Omental fat pad (tissue), 4 donors: ENCODE data around the gene ANKRD65. TPM values are rescaled to one million over a fixed set of nuclear protein-coding genes. Genes with fewer than 3 reads are reported as not detected.
"Not testable (repeated sequence)": the region's sequence is repeated elsewhere in the genome, so short reads cannot be mapped to it uniquely, and the experiment has no call there.

Source experiments
- ATAC-seq: fragments of 150-250 bp; one replicate; pipeline ENCODE4 v1.9.1; 2016; ENCODE audit warnings: mild to moderate bottlenecking, moderate library complexity; ENCODE audit not compliant: low FRiP score
- DNase-seq: peaks from one replicate; pipeline ENCODE4 v3.0.0-alpha.2; 2019; ENCODE audit warnings: low spot score
- CTCF ChIP-seq, 3 donors: fragments of 450-650 bp; IDR thresholded peaks; one replicate each; pipeline ENCODE4 v1.5.1; 2016 to 2017; ENCODE audit warnings: antibody characterized with exemption in 3 of 3, mild to moderate bottlenecking in 3 of 3, moderate library complexity in 2 of 3
- total RNA-seq, 4 donors: library from RNA; depleted of rRNA; stranded (reverse); fragments of >200 nt; gene quantifications; one replicate each; pipeline ENCODE4 v1.1.0, GENCODE V29; 2016

The ANKRD65 gene
- total RNA-seq, 4 donors from 2014 or later, result 2.6 to 7.3 (median 3.8) TPM

DNA sequence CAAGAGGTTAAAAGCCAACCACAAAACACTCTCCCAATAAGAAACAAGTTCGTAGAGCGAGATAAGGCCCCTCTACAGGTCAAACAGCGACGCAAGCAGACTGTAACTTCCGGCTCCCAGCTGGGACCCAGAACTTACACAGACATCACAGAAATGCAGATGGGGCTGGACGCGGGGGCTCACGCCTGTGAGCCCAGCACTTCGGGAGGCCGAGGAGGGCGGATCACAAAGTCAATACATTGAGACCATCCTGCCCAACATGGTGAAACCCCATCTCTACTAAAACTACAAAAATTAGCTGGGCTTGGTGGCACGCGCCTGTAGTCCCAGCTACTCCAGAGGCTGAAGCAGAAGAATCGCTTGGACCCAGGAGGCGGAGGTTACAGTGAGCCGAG, 33.0 kb downstream of the ANKRD65 start:
- ATAC-seq, result no peak
- no peak for DNase-seq
- no peak for TF ChIP-seq CTCF (IDR thresholded peaks at IDR 0.05)

DNA sequence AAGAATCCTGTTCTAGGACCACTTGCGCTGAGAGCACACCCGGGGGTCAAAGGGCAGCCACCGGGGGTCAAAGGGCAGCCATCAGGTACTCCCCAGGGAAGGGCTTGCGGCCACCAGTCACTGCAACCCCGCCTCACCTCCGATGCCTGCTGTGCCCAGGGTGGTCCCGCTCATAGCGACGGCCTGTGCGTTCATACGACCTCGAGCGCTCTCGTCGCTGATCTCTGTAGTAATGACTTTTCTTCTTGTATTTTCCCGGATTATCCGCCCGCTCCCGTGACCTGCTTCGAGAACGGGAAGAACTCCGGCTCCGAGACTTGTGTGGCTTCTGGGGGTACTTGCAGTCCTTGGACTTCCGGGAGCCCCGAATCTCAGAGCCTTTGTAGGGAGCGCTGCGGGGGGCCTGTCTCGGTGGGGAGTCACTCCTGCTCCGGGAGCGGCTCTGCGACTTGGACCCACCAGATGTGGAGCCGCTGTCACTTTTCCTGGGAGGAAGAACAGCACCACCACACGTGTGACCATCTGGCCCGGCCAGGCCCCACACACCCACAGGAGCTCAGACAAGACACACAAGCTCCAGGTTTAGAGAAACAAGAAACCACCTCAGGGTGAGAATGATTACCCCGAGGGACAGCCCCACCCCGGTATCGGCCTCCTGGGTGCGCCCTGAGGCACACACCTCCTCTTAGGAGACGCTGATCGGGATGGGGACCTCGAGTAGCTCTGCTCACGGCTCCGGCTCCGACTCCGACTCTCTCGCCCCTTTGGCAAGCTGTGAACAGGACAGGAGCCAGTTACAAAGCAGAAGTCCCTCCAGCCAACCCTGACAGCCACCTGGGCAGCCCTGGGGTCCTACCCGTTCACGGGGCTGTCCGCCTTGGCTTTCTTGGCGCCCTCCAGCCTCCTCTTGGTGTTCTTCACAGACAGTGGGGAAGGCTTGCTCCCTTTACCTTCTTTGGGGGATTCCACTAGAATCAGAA, 33.7 kb downstream of the ANKRD65 start:
- no peak for TF ChIP-seq CTCF (IDR thresholded peaks at IDR 0.05)
- DNase-seq (no peak), ATAC-seq (no peak)

DNA sequence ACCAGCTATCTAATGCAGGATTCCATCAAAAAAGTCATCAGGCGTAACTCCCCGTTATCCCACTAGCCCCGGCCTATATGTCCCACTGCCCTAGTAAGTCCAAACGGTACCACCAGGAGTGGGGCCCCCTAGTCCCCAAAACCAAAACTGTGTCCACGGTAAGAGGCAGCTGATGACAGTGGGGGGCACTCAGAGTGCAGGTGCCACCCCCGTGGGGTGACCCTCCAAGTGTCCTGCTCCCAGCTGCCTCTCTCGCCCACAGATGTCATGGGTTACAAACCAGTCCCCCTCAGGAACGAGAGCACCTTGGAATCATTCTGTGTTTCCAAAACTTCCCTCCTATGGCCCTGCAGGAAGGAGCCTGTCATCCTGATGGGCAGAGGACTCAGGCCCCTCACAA, 35.1 kb downstream of the ANKRD65 start:
- no peak for TF ChIP-seq CTCF (IDR thresholded peaks at IDR 0.05)
- no peak for ATAC-seq
- no peak for DNase-seq

GRCh38 chr1:1385339-1385738, 35.7 kb downstream of the ANKRD65 start:
- DNase-seq, ATAC-seq: not testable (repeated sequence)

- TF ChIP-seq CTCF (IDR thresholded peaks at IDR 0.05), result no peak
- no peak for ATAC-seq
- DNase-seq, result no peak
These were observed 39.8 kb downstream of the ANKRD65 start for GRCh38 chr1:1381294-1381693.

GRCh38 chr1:1380860-1381259, 40.2 kb downstream of the ANKRD65 start:
- no peak for TF ChIP-seq CTCF (IDR thresholded peaks at IDR 0.05)
- DNase-seq (no peak), ATAC-seq (no peak)

DNA sequence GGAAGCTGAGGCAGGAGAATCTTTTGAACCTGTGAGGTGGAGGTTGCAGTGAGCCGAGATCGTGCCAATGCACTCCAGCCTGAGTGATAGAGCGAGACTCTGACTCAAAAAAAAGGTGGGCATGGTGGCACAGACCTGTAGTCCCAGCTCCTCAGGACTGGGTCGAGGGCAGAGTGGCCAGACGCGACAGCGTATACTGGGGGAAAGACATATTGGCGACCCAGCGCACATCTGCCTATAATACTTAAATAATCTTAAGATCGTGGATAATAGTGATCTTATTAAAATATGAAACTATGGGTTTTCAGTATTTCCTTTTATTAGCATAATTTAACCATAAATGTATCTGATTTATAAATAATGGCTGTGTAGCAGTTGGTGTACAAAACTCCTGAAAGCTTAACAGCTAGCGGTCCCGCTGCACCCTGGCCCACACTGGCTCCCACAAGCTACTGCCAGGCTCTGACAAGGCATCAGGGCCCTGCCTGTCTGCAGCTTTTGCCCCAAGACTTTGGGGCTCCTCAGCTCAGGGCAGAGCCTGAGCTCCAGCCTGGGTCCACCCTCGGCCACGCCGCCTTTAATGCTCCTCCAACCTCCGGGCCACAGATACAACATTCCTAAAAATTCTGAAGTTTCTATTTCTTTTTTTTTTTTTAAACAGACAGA, 43.4 kb downstream of the ANKRD65 start:
- TF ChIP-seq CTCF (IDR thresholded peaks at IDR 0.05), result no peak
- ATAC-seq, result no peak
- no peak for DNase-seq
